GM12891 (cell line): ENCODE results near the gene MRPL54.

Experiments used
- DNase-seq: peaks from one replicate; pipeline ENCODE4 v3.0.0; 2011; ENCODE audit warnings: low spot score; ENCODE audit not compliant: insufficient read length
- FAIRE-seq: peaks from 2 replicates; lab custom pipeline; 2011; peaks lifted over from hg19 to GRCh38; lab: Jason Lieb, UNC
- PAX5 ChIP-seq: IDR thresholded peaks from 2 replicates; pipeline ENCODE4 v1.6.1; 2011; ENCODE audit warnings: low read length, moderate library complexity, mild to moderate bottlenecking; ENCODE audit not compliant: insufficient read depth, severe bottlenecking
- POLR2A ChIP-seq: IDR thresholded peaks from 2 replicates; pipeline ENCODE4 v1.6.1; 2011; ENCODE audit warnings: low read depth, low read length, control low read depth
- POLR2AphosphoS5 ChIP-seq: IDR thresholded peaks from 2 replicates; pipeline ENCODE4 v1.6.1; 2011; ENCODE audit warnings: low read depth, low read length, control low read depth
- POU2F2 ChIP-seq: IDR thresholded peaks from 2 replicates; pipeline ENCODE4 v1.6.1; 2011; ENCODE audit warnings: low read depth, mild to moderate bottlenecking, control low read depth, low read length, moderate library complexity
- SPI1 ChIP-seq: IDR thresholded peaks from 2 replicates; pipeline ENCODE4 v1.6.1; 2011; ENCODE audit warnings: low read depth, low read length, control low read depth
- TAF1 ChIP-seq: IDR thresholded peaks from 2 replicates; pipeline ENCODE4 v1.6.1; 2011; ENCODE audit warnings: low read depth, low read length, control low read depth

Gene MRPL54

GRCh38 chr19:3790941-3791340, 28.5 kb downstream of the MRPL54 start:
- FAIRE-seq (no peak), DNase-seq (no peak)
- no peak for TF ChIP-seq SPI1
- TF ChIP-seq PAX5 = no peak
- TF ChIP-seq TAF1 = no peak
- no peak for TF ChIP-seq POLR2AphosphoS5
- no peak for TF ChIP-seq POLR2A
- TF ChIP-seq POU2F2 = no peak

- FAIRE-seq (no peak), DNase-seq (no peak)
- no peak for TF ChIP-seq POU2F2
- no peak for TF ChIP-seq SPI1
- no peak for TF ChIP-seq POLR2AphosphoS5
These were observed 29.6 kb downstream of the MRPL54 start for GRCh38 chr19:3792114-3792513.

DNA sequence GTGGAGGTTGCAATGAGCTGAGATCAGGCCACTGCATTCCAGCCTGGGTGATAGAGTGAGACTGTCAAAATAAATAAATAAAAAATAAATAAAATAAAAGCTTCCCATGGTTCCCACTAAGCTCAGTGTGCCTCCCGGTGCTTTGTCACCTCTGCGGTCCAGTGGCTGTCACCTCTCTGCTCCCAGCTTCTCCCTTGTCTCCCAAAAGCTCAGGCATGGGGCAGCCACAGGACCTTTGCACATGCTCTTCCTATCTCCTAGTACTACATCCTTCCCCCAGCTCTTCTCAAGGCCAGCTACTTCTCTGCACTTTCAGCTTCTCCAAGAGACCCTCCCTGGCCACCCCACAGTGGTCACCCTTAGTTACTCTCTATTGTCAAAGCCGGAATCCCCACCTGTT, 31.3 kb downstream of the MRPL54 start:
- DNase-seq (no peak), FAIRE-seq (no peak)
- no peak for TF ChIP-seq POU2F2
- TF ChIP-seq TAF1 = no peak
- TF ChIP-seq PAX5 = no peak
- no peak for TF ChIP-seq SPI1
- TF ChIP-seq POLR2AphosphoS5 = no peak
- no peak for TF ChIP-seq POLR2A

GRCh38 chr19:3796358-3796757, 33.9 kb downstream of the MRPL54 start:
- DNase-seq (no peak), FAIRE-seq (no peak)
- TF ChIP-seq SPI1 (no peak), PAX5 (no peak), POLR2A (no peak), POLR2AphosphoS5 (no peak), POU2F2 (no peak), TAF1 (no peak)

DNA sequence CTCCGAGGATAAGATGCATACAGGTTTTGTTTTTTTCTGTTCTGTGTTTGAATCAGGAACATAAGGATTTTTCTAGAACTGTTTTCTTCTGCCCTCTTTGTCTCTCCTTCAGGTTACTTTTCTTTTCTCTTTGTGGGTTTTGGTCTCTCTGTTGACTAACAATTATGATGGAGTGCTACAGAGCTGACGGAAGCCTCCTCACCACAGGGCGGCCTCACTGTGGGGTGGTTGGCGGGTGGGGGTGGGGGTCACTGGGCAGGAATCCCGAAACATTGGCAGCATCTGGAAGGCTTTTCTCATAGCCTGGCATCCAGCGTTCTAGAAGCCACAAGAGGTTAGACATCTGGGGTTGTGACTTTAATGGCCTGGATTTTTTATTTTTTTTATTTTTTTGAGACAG, 35.7 kb downstream of the MRPL54 start:
- DNase-seq = no peak
- no peak for FAIRE-seq
- no peak for TF ChIP-seq TAF1
- TF ChIP-seq POLR2A = no peak
- no peak for TF ChIP-seq POLR2AphosphoS5
- TF ChIP-seq PAX5 = no peak
- no peak for TF ChIP-seq SPI1
- TF ChIP-seq POU2F2 = no peak

DNA sequence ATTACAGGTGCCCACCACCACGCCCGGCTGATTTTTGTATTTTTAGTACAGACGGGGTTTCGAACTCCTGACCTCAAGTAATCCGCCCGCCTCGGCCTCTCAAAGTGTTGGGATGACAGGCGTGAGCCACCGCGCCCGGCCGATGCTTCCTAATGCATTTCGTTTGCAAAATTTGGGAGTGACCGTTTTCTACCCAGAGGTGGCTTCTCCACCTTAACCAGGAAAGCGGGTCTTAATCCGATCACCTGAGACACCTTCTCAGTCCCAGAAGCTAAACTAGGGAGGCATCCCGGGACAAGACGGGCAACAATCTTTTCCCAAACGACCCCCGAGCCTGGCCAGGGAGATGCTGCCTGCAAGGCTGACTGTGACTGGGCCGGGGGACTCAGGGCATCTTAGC, 38.5 kb downstream of the MRPL54 start:
- no peak for FAIRE-seq
- DNase-seq = no peak
- TF ChIP-seq POLR2A (no peak), PAX5 (no peak), TAF1 (no peak), POLR2AphosphoS5 (no peak), SPI1 (no peak), POU2F2 (no peak)

DNA sequence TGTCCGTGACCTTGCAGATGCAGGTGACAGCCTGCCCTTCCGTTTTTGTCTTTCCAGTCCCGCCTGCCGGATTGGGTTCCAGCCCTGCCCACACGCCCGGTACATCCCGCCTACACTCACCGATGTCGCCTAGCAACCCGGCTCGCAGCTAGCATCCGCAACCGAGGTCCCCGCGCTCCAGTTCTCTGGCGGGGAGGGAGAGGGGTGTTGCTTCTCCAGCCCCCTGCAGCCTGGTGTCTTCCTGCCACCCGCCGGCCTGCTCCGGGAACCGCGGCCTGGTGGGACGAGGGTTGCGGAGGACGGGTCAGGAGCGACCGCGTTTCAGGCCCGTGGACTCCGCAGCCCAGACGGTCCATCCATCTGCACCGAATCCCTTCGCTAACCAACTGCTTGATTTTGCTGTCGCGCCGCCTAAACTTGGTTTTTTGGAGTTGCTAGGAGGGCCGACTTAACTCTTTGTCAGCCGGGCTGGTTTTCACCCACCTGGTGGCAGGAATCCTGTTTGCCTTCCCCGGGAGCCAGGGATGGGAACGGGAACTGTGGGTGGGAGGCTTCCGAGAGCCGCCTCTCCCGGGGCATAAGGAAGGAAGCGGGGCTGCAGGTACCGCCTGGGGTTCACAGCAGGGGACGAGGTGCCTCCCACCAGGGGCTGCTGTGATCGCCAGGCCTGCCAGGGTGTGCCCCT, 39.1 kb downstream of the MRPL54 start:
- TF ChIP-seq POU2F2 (no peak), POLR2A (no peak), SPI1 (no peak), PAX5 (no peak), POLR2AphosphoS5 (no peak), TAF1 (no peak)
- DNase-seq (no peak), FAIRE-seq (peak; percentile 85)

DNA sequence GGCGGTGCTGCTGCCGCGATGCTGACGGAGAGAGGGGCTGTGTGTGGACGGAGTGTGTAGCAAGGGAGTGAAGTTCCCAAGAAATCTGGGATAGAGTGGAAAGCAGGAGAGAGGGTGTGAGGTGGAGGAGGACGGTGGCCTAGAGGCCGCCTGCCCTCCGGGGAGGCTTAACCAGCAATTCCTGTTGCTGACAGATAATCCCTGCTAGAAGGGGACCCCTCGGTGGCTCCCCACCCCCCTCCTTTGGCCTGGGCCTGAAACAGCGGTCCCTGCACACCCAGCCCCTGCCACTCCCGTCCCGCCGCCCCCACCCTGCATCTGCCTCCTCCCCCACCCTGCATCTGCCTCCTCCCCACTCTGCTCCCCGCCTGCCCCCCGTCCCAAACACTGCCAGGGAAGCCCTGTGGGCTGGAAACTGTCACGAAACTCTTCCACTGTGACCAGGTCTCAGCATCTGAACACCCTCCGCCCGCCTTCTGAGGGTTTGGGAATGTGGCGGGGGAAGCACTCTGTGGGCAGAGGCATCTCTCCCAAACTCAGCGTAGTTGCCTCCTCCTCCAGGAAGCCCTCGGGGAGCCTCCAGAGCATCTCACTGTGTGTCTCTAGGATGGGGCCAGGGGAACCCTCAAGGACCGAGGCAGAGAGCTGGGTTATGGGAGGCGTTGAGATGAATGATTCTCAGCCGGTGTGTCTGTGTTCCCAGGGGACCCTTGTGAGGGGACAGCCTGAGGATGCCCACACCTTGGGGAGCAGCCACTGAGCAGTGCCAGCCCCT, 40.8 kb downstream of the MRPL54 start:
- FAIRE-seq (no peak), DNase-seq (no peak)
- TF ChIP-seq POLR2AphosphoS5 = no peak
- no peak for TF ChIP-seq TAF1
- TF ChIP-seq SPI1 = no peak
- TF ChIP-seq PAX5 = no peak

- DNase-seq = no peak
- FAIRE-seq = no peak
- TF ChIP-seq PAX5 (no peak), POU2F2 (no peak), POLR2AphosphoS5 (no peak), TAF1 (no peak), SPI1 (no peak)
These were observed 41.5 kb downstream of the MRPL54 start for GRCh38 chr19:3803986-3804385.
